ENCODE results near the gene INKA2. TPM values are rescaled to one million over a fixed set of nuclear protein-coding genes. Genes with fewer than 3 reads are reported as not detected.

INKA2 gene
- total RNA-seq, 1 experiment from 2014 or later = 12.3 TPM

DNA sequence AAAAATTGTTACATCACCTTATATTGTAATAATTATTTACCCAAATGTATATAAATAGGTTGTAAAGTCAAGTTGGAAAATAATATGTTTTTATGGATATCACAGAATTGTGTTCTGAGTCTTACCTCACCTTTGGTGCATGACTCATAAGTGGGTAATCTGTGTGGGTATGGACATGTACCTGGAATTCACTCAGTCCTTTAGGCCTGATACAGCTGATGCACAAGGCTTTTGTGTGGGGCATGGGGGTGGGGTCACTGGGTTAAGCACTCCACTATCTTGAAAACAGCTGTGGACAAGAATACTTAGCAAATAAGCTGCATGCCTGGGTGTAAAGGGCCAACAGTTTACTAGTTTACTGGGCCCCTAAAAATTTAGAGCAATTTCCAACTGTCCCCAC is 34.4 kb downstream of the INKA2 start:
- no peak overlapping the region for H3K56ac ChIP-seq (ENCODE audit: insufficient read length, low read depth, low read length)
- H3K23ac ChIP-seq (ENCODE audit: insufficient read length, low read depth, low read length) = no peak overlapping the region
- Mint-ChIP-seq H3K36me3 (ENCODE audit: insufficient read depth in 1 of 3, low read depth in 3 of 3) (peaks cover 14 to 45% (median 43%) of the 10 kb centered on the region in 3 experiments), H3K4me1 (no peaks in the 10 kb centered on the region), H3K9me3 (no peaks in the 10 kb centered on the region), H3K27ac (no peak overlapping the region), H3K27me3 (ENCODE audit: low read depth) (no peaks in the 10 kb centered on the region), H3K4me3 (no peak overlapping the region)
- H3K79me1 ChIP-seq (ENCODE audit: insufficient read depth, low read depth, low read length, poor library complexity, severe bottlenecking) = no peaks in the 10 kb centered on the region
- H4K8ac ChIP-seq (replicated peaks; ENCODE audit: insufficient read length, low read depth, low read length) = no peak overlapping the region
- H4K20me1 ChIP-seq (ENCODE audit: control insufficient read depth, insufficient read depth, insufficient read length) = no peaks in the 10 kb centered on the region
- H2AK5ac ChIP-seq (ENCODE audit: insufficient read length, low read length) = no peak overlapping the region
- no peaks in the 10 kb centered on the region for H3K23me2 ChIP-seq (ENCODE audit: insufficient read length, low read depth, low read length, poor library complexity, severe bottlenecking)
- H3K4me1 ChIP-seq (ENCODE audit: insufficient read depth, low read length) = no peaks in the 10 kb centered on the region
- no peak overlapping the region for H2BK15ac ChIP-seq (ENCODE audit: low read depth, low read length)
- H3T11ph ChIP-seq (ENCODE audit: low read length) = no peak overlapping the region
- H2BK5ac ChIP-seq (ENCODE audit: insufficient read length, low read length) = no peak overlapping the region
- H3K9me3 ChIP-seq (ENCODE audit: control insufficient read depth, low read depth, low read length) = no peaks in the 10 kb centered on the region
- H3K9ac ChIP-seq (ENCODE audit: extremely low read depth, insufficient read length, low read length) = no peak overlapping the region
- H3K79me2 ChIP-seq (ENCODE audit: insufficient read depth, low read length) = no peaks in the 10 kb centered on the region
- H2AFZ ChIP-seq (ENCODE audit: low read length) = no peak overlapping the region
- H4K5ac ChIP-seq (ENCODE audit: insufficient read length, low read depth, low read length) = no peak overlapping the region
- H2BK120ac ChIP-seq (ENCODE audit: low read depth, low read length, poor library complexity, severe bottlenecking) = no peak overlapping the region
- no peak overlapping the region for H3K4me2 ChIP-seq (ENCODE audit: insufficient read depth, insufficient read length, low read length)
- H3K14ac ChIP-seq (ENCODE audit: insufficient read depth, low read length) = no peak overlapping the region
- H3K18ac ChIP-seq (ENCODE audit: insufficient read length, low read depth, low read length) = no peak overlapping the region
- H3K27ac ChIP-seq (ENCODE audit: insufficient read length, low read depth, low read length) = no peak overlapping the region
- H2BK12ac ChIP-seq (ENCODE audit: insufficient read length, low read depth, low read length) = no peak overlapping the region
- TF ChIP-seq, protein P1, sequence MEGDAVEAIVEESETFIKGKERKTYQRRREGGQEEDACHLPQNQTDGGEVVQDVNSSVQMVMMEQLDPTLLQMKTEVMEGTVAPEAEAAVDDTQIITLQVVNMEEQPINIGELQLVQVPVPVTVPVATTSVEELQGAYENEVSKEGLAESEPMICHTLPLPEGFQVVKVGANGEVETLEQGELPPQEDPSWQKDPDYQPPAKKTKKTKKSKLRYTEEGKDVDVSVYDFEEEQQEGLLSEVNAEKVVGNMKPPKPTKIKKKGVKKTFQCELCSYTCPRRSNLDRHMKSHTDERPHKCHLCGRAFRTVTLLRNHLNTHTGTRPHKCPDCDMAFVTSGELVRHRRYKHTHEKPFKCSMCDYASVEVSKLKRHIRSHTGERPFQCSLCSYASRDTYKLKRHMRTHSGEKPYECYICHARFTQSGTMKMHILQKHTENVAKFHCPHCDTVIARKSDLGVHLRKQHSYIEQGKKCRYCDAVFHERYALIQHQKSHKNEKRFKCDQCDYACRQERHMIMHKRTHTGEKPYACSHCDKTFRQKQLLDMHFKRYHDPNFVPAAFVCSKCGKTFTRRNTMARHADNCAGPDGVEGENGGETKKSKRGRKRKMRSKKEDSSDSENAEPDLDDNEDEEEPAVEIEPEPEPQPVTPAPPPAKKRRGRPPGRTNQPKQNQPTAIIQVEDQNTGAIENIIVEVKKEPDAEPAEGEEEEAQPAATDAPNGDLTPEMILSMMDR (conservative IDR thresholded peaks at IDR 0.05) = no peak
- H3K4ac ChIP-seq (ENCODE audit: low read depth, low read length) = no peak overlapping the region
- DNase-seq = no peak
- no peaks in the 10 kb centered on the region for H3K27me3 ChIP-seq (ENCODE audit: insufficient read depth, low read length)
- no peak overlapping the region for H4K91ac ChIP-seq (ENCODE audit: insufficient read length, low read depth, low read length)
- H2BK20ac ChIP-seq (ENCODE audit: low read depth, low read length, poor library complexity, severe bottlenecking) = no peak overlapping the region
